GM23338 (cell line): ENCODE data around the gene GBE1.

Experiments
- CREB1 ChIP-seq: fragments of 250-450 bp; sonication (Bioruptor Pico); IDR thresholded peaks from 2 replicates; pipeline ENCODE4 v1.5.0; 2020; ENCODE audit warnings: low read depth, mild to moderate bottlenecking, moderate library complexity
- EZH2 ChIP-seq: fragments of 200-600 bp; sonication (generic); IDR thresholded peaks from one replicate; pipeline ENCODE4 v1.8.0; 2017; ENCODE audit warnings: antibody characterized with exemption, mild to moderate bottlenecking, low read depth; ENCODE audit not compliant: unreplicated experiment
- EZH2phosphoT487 ChIP-seq: fragments of 200-600 bp; sonication (generic); IDR thresholded peaks from one replicate; pipeline ENCODE4 v1.8.1; 2018; ENCODE audit warnings: antibody characterized with exemption; ENCODE audit not compliant: unreplicated experiment
- JUNB ChIP-seq: IDR thresholded peaks from one replicate; pipeline ENCODE4 v1.6.1; 2016; ENCODE audit warnings: antibody characterized with exemption; ENCODE audit not compliant: unreplicated experiment
- POLR2AphosphoS5 ChIP-seq: IDR thresholded peaks from 2 replicates; pipeline ENCODE4 v1.6.1; 2016; ENCODE audit warnings: antibody characterized with exemption, low read depth
- ZNF114 ChIP-seq: fragments of 250-450 bp; sonication (Bioruptor Pico); IDR thresholded peaks from 2 replicates; pipeline ENCODE4 v1.5.0; 2020; ENCODE audit warnings: mild to moderate bottlenecking, moderate library complexity
- TF ChIP-seq, protein P1 (sequence below), 2 experiments: fragments of 200-600 bp in 1 of 2; sonication (generic) in 1 of 2; conservative IDR thresholded peaks; 2 replicates each; pipeline versions ENCODE4 v1.5.1 to v1.6.1; 2016 to 2017; ENCODE audit warnings: antibody characterized with exemption in 2 of 2, low read depth in 2 of 2, mild to moderate bottlenecking in 2 of 2, moderate library complexity in 1 of 2
- TF ChIP-seq, protein P2 (sequence below): IDR thresholded peaks from one replicate; pipeline ENCODE4 v1.6.1; 2018; ENCODE audit warnings: antibody characterized with exemption; ENCODE audit not compliant: unreplicated experiment
- TF ChIP-seq, protein P3 (sequence below): fragments of 250-450 bp; sonication (Bioruptor Pico); IDR thresholded peaks from 2 replicates; pipeline ENCODE4 v1.5.0; 2020; ENCODE audit warnings: mild to moderate bottlenecking, moderate library complexity

DNA sequence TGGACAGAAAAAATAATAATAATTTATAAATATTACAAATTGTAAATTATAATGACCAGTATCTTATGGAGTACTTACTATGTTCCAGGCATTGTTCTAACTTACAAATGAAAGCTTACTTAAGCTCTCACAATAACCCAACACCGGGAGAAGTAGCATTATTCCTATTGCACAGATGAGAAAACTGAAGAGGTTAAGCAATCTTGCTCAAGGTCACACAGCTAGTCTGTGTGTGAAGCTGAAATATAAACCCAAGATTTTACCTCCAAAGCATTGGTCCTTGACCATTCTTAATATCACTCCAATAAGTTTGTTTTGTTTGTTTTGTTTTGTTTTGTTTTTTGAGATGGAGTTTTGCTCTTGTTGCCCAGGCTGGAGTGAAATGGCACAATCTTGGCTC is 43.1 kb downstream of the GBE1 start:
- TF ChIP-seq, protein P1, sequence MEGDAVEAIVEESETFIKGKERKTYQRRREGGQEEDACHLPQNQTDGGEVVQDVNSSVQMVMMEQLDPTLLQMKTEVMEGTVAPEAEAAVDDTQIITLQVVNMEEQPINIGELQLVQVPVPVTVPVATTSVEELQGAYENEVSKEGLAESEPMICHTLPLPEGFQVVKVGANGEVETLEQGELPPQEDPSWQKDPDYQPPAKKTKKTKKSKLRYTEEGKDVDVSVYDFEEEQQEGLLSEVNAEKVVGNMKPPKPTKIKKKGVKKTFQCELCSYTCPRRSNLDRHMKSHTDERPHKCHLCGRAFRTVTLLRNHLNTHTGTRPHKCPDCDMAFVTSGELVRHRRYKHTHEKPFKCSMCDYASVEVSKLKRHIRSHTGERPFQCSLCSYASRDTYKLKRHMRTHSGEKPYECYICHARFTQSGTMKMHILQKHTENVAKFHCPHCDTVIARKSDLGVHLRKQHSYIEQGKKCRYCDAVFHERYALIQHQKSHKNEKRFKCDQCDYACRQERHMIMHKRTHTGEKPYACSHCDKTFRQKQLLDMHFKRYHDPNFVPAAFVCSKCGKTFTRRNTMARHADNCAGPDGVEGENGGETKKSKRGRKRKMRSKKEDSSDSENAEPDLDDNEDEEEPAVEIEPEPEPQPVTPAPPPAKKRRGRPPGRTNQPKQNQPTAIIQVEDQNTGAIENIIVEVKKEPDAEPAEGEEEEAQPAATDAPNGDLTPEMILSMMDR (conservative IDR thresholded peaks at IDR 0.05; ENCODE audit: low read depth in 2 of 2) = no peak
- TF ChIP-seq, protein P2, sequence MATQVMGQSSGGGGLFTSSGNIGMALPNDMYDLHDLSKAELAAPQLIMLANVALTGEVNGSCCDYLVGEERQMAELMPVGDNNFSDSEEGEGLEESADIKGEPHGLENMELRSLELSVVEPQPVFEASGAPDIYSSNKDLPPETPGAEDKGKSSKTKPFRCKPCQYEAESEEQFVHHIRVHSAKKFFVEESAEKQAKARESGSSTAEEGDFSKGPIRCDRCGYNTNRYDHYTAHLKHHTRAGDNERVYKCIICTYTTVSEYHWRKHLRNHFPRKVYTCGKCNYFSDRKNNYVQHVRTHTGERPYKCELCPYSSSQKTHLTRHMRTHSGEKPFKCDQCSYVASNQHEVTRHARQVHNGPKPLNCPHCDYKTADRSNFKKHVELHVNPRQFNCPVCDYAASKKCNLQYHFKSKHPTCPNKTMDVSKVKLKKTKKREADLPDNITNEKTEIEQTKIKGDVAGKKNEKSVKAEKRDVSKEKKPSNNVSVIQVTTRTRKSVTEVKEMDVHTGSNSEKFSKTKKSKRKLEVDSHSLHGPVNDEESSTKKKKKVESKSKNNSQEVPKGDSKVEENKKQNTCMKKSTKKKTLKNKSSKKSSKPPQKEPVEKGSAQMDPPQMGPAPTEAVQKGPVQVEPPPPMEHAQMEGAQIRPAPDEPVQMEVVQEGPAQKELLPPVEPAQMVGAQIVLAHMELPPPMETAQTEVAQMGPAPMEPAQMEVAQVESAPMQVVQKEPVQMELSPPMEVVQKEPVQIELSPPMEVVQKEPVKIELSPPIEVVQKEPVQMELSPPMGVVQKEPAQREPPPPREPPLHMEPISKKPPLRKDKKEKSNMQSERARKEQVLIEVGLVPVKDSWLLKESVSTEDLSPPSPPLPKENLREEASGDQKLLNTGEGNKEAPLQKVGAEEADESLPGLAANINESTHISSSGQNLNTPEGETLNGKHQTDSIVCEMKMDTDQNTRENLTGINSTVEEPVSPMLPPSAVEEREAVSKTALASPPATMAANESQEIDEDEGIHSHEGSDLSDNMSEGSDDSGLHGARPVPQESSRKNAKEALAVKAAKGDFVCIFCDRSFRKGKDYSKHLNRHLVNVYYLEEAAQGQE = no peak
- TF ChIP-seq POLR2AphosphoS5 (no peak), EZH2 (no peak), ZNF114 (CRISPR knock-in tag) (no peak), CREB1 (no peak), EZH2phosphoT487 (no peak), JUNB (no peak)
- TF ChIP-seq, protein P3, sequence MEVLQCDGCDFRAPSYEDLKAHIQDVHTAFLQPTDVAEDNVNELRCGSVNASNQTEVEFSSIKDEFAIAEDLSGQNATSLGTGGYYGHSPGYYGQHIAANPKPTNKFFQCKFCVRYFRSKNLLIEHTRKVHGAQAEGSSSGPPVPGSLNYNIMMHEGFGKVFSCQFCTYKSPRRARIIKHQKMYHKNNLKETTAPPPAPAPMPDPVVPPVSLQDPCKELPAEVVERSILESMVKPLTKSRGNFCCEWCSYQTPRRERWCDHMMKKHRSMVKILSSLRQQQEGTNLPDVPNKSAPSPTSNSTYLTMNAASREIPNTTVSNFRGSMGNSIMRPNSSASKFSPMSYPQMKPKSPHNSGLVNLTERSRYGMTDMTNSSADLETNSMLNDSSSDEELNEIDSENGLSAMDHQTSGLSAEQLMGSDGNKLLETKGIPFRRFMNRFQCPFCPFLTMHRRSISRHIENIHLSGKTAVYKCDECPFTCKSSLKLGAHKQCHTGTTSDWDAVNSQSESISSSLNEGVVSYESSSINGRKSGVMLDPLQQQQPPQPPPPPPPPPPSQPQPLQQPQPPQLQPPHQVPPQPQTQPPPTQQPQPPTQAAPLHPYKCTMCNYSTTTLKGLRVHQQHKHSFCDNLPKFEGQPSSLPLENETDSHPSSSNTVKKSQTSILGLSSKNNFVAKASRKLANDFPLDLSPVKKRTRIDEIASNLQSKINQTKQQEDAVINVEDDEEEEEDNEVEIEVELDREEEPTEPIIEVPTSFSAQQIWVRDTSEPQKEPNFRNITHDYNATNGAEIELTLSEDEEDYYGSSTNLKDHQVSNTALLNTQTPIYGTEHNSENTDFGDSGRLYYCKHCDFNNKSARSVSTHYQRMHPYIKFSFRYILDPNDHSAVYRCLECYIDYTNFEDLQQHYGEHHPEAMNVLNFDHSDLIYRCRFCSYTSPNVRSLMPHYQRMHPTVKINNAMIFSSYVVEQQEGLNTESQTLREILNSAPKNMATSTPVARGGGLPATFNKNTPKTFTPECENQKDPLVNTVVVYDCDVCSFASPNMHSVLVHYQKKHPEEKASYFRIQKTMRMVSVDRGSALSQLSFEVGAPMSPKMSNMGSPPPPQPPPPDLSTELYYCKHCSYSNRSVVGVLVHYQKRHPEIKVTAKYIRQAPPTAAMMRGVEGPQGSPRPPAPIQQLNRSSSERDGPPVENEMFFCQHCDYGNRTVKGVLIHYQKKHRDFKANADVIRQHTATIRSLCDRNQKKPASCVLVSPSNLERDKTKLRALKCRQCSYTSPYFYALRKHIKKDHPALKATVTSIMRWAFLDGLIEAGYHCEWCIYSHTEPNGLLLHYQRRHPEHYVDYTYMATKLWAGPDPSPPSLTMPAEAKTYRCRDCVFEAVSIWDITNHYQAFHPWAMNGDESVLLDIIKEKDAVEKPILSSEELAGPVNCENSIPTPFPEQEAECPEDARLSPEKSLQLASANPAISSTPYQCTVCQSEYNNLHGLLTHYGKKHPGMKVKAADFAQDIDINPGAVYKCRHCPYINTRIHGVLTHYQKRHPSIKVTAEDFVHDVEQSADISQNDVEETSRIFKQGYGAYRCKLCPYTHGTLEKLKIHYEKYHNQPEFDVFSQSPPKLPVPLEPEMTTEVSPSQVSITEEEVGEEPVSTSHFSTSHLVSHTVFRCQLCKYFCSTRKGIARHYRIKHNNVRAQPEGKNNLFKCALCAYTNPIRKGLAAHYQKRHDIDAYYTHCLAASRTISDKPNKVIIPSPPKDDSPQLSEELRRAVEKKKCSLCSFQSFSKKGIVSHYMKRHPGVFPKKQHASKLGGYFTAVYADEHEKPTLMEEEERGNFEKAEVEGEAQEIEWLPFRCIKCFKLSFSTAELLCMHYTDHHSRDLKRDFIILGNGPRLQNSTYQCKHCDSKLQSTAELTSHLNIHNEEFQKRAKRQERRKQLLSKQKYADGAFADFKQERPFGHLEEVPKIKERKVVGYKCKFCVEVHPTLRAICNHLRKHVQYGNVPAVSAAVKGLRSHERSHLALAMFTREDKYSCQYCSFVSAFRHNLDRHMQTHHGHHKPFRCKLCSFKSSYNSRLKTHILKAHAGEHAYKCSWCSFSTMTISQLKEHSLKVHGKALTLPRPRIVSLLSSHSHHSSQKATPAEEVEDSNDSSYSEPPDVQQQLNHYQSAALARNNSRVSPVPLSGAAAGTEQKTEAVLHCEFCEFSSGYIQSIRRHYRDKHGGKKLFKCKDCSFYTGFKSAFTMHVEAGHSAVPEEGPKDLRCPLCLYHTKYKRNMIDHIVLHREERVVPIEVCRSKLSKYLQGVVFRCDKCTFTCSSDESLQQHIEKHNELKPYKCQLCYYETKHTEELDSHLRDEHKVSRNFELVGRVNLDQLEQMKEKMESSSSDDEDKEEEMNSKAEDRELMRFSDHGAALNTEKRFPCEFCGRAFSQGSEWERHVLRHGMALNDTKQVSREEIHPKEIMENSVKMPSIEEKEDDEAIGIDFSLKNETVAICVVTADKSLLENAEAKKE = no peak
